ENCODE measurements around the gene CCDC15. TPM values are rescaled to one million over a fixed set of nuclear protein-coding genes. Genes with fewer than 3 reads are reported as not detected.
A peak's percentile ranks its signal among the peaks of the same experiment; 100 is the strongest.

The CCDC15 gene
- total and polyA plus RNA-seq, 2 of the 13 experiments (the other 11 are each of a cell fraction or from before 2014, with no cell fraction given): 2.2 to 4.6 TPM

GRCh38 chr11:125086633-125087296, 132.8 kb downstream of the CCDC15 start:
- no TSS peak for BruUV-seq (replicated peaks)
- peak; percentile 27 for ATAC-seq
- Histone ChIP-seq H3K4me3 (replicated peaks in 1 of 3; ENCODE audit: insufficient read depth in 1 of 3, low read depth in 2 of 3, low read length in 3 of 3) (no peak overlapping the region), H4K20me1 (ENCODE audit: insufficient read depth, low read length) (no peaks in the 10 kb centered on the region), H3K9ac (ENCODE audit: insufficient read depth, low read depth, low read length) (no peak overlapping the region), H3K4me1 (ENCODE audit: insufficient read depth, low read length) (peaks cover 34% of the 10 kb centered on the region), H3K79me2 (ENCODE audit: insufficient read depth, low read length) (no peaks in the 10 kb centered on the region), H3K27me3 (ENCODE audit: control insufficient read depth in 1 of 2, insufficient read depth in 2 of 2, low read length in 2 of 2) (no peaks in the 10 kb centered on the region), H3K27ac (ENCODE audit: extremely low read length, insufficient read depth, low read length) (no peak overlapping the region), H2AFZ (ENCODE audit: low read length) (no peak overlapping the region), H3K9me3 (ENCODE audit: low read length) (no peaks in the 10 kb centered on the region), H3K4me2 (ENCODE audit: low read depth, low read length) (peak overlapping the region; percentile 48; the same call in 1 of the 2 replicates), H3K36me3 (replicated peaks in 1 of 2; ENCODE audit: control insufficient read depth in 1 of 2, insufficient read depth in 2 of 2, low read length in 2 of 2) (no peaks in the 10 kb centered on the region)
- FAIRE-seq: no peak
- POLR2A ChIA-PET: interaction anchor here (1.0 to 1.2 kb wide), 2 partner anchors 16 to 25 kb away, joined by 3 to 6 read pairs; partner anchors contain the start of gene TMEM218
- 75% methylated on average over 10 of the region's 14 CpGs for WGBS (ENCODE audit: low lambda C conversion rate)
- CTCF ChIA-PET (ENCODE audit: low intra/inter-chr PET ratio, low total read pairs): no interaction called here
- intact Hi-C loops (cut with micrococcal nuclease; ENCODE audit: unreplicated experiment) (no loop called here), in situ Hi-C loops (cut with HindIII; ENCODE audit: extremely low pct_ligation_motif_present, low pct_unique_long_range_greater_than_20kb) (no loop called here)
- 0 out of 2 replicates have a peak, but pooled peaks have one; percentile 7 for TF ChIP-seq ZMYM4 (CRISPR knock-in tag; IDR thresholded peaks at IDR 0.05)
- TF ChIP-seq NONO (IDR thresholded peaks at IDR 0.05): no peak
- peak; percentile 44; the same call in 1 of the 2 replicates for TF ChIP-seq NONO (CRISPR knock-in tag; conservative IDR thresholded peaks at IDR 0.05)
- TF ChIP-seq ZXDC (CRISPR knock-in tag; IDR thresholded peaks at IDR 0.05): no peak
- peak; percentile 40; the same call in 1 of the 2 replicates for TF ChIP-seq ZNF687 (CRISPR knock-in tag; IDR thresholded peaks at IDR 0.05)
- TF ChIP-seq HDAC1 (CRISPR knock-in tag; IDR thresholded peaks at IDR 0.05): no peak
- 0 out of 2 replicates have a peak, but pooled peaks have one; percentile 20 for TF ChIP-seq ZBTB38 (CRISPR knock-in tag; IDR thresholded peaks at IDR 0.05)
- no peak for DNase-seq (ENCODE audit: low spot score)

Measured in HepG2 (cell line).